GM19468 (cell line): Measurements from ENCODE around the gene TMTC1.
"Not testable (repeated sequence)": the region's sequence is repeated elsewhere in the genome, so short reads cannot be mapped to it uniquely, and the experiment has no call there.

Source experiments
- ATAC-seq: cut with Tn5 transposase; IDR thresholded peaks from one replicate; pipeline ENCODE4 v1.9.1; 2021; ENCODE audit warnings: mild to moderate bottlenecking, moderate library complexity, moderate number of reproducible peaks; ENCODE audit not compliant: unreplicated experiment; ENCODE audit errors: extremely low read depth

The TMTC1 gene

DNA sequence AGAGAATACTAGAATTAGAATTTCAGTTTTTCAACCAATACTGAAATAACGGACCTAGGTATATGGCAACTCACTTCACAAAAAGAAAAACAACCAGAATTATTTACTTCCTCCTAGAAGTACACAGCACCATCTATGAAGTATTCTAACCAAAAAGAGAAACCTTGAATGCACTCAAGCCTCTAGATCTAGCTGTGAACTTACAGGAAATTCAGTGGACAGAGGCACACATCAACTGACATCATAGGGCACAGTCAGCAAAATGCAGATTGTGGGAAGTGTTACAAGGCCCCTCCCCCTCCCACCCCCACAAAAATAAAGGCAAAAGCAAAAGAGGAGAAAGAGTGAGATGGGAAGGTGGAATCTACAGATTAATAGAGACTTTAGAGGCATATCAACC is 102.4 kb downstream of the TMTC1 start:
- ATAC-seq, result no peak

DNA sequence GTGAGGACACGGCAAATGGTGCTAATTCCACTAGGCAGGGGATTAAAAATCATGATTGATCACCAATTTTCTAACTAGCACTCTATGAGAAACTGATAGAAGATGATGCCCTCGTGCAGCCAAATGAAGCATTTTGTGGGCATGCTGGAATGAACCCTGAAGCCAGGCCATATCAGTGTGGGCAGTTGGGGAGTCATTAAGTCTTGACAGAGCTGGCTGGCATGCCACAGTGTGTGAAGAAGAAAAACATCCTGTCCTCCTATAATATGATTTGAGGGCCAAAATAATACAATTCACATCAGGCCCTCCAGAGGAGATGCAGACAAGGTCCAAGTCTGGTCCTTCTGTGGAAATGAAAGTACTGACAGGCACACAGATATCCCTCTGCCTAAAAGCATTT is 107.1 kb downstream of the TMTC1 start:
- ATAC-seq, result no peak

DNA sequence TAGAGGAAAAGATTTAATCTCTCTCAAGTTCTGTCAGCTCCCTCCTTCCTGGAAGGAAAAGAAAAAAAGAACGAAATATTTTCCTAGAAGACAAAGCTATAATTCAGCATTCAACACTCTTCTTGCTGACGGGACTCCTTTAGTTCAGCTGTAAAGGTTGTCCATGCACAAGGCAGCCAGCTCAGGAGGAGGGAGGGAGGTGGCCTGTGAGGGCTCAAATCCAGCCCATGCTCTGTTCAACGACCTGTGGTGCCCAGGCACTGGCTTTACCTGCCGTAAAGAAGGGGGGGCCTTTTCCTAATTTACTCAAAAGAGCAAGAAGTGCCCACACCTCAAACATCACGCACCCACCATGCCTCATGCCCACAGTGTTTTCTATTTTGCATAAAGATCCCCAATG is 109.3 kb downstream of the TMTC1 start:
- no peak for ATAC-seq

DNA sequence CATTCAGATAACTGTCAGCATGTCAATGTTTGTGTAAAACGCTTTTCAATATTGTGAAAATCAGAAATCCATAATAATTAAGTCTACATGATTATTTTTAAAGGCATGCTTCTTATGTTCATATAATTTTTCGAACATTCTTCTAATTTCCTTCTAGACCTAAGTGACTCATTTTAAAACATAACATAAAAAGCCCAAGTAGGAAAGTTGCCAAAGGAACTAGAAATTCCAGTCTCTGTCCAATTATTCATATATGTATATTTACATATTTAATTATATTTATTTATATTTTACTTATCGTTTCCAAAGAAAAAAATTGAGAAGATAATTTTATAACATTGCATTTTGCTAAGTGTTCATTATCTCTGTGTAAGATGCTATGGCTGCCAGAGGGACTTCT is 110.4 kb downstream of the TMTC1 start:
- no peak for ATAC-seq

DNA sequence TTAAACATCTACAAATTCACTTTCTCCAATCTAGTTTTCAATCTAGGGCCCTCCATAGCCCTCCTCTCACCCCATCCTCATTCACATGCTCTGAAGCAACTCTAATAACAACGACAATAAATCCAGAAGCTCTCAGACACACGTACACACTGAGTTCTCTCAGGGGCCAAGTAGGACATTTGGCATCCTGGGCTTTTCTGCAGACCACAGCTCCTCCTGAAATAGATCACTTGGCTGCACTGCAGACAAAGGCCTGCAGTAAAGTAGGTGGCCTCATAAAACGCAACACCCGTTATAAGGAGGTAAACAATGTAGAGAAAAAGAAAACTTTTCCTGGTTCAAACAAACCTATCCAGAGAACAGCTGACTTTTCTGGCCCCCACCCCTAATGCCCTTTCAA is 111.2 kb downstream of the TMTC1 start:
- no peak for ATAC-seq

DNA sequence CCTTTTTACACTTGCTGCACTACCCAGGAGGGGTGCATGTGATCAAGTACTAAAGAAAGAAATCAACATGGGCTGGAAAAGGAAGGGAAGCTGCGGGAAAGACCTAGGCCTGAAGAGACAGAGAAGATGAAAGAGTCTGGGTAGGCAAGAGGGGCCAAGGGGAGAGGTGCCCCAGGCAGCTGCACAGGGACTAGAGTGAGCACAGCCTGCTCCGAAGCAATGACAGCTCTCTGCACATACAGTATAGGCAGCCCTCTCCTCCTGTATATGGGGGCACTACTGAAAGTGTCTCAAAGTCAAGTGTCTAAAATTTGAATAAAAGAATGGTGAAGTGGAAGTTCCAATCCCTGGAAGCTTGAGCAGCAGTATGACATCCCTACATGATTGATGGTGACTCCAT is 112.0 kb downstream of the TMTC1 start:
- no peak for ATAC-seq

DNA sequence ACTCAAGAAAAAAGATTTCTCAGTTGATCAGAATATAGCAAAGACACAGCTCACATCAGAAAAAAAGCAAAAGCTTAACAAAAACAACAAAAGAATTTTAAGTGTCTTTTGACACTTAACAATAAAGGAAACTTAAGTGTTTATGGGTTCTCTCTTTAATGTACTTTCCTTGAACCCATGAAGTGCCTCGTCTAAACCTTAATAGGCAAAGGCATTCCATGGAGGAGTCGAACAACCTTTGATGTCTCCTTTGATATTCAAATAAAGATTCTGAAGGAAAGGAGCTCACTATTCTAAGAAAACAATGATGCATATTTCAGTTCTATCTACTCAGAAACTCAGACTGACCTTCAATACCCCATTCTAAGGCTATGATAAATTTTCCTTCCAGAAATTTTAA is 116.7 kb downstream of the TMTC1 start:
- no peak for ATAC-seq

DNA sequence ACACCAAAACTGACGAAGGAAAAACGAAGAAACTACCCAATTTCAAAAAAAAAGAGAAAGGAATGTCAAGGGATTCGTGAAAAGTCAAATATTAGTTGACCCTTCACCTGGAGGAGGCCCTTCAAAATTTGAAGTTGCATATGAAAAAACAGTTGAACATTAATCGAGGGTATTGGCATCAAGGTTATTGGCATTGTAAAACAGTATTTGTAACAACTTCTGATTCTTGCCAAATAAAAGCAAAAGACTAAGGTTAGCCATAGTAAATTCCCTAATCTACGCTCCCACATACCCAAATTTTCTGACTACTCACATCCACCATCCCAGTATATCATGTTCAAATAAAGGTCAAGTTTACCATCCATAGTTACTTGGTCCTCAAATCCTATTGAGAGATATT is 118.6 kb downstream of the TMTC1 start:
- ATAC-seq, result no peak

DNA sequence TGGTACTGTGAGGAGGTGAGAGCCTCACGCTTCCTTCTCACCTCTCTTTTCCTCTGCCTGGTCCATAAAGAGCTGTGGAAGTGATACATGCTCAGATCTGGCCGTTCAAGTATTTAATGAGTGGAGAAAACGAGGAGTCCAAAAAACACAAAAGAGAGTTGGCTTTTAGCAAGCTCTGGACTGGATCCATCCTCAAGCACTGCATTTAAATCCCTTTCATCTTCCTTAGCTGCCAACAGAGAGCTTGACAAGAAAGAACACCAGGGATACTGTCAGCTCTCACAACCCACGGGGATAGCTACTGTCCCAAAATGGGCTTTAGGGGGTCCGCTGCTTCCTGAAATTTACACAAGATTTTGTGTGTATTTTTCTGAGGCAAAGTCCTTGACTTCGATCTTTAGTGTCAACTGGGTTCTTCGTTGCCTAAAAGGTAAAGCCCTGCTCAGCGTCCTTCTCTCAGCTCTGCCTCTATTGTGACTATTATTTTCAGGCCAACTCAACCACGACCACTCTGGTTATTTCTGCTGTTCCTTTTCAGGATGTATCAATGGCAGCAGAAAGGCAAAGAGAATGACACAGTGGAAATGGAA is 120.9 kb downstream of the TMTC1 start:
- no peak for ATAC-seq

DNA sequence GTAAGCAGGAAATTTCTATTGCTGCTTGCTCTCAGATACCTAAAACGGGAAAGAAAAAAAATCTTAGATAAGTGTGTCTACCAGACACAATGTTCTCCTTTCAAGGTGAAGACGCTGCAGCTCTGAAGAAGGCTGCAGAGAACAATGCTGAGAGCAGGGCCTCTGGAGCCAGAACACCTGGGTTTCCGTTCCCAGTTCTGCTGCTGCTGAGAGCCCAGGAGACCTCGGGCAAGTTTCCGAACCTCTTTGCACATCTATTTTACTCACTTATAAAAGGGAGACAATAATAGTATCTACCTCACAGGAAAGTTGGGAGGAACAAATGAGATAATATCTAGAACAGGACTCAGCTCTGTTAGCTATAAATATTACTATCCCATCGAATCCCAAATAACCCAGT is 122.9 kb downstream of the TMTC1 start:
- no peak for ATAC-seq

DNA sequence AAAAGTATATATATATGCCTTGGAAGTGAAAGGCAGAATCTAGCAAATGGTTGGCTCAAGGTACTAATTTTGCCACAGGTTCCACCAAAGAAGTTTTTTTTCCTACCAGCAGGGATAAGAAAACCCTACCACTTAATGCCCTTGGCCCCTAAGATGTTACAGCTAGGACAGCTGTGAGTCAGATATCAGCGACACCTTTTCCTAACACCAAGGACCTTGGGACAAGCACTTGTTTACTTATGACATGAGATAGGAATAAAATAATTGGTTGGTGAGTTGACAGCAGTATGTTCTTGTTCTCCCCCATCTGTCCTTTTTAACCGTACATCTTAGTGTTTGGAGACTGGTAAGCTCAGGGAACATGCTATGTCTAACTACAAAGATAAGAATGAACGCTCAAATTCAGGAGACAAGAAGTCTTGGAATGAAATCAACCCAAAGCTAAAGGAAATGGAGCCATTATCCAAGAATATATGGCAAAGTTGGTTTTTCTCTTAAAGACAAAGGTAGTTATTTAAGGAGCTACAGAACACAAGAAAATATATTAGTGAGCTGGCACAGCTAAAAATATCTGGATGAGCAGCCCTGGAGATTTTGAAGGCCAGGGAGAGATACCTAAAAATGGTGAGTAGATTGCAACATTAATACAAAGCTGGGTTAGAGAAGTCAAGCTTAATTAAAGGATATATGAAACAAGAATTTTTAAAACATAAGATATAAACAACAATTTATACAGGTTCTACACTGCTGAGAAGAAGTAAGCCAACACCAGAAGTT is 126.8 kb downstream of the TMTC1 start:
- no peak for ATAC-seq

DNA sequence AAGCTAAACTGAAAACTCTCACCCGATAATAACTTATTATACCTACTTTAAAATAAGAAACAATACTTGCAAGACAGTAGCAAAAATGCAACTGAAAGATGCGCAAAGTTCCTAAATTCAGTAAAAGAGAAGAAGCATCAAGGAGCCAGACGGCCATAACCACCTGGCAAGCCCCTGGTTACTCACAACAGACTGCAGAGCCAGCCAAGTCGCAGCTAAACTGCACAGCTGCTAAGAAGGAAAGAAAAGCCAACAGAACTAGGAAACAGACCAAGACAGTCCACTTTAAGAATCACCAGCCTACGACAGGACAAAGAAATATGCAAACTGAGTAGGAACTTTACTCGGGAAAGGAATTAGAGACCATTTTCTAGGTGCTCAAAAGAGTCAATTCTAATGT is 127.9 kb downstream of the TMTC1 start:
- no peak for ATAC-seq

DNA sequence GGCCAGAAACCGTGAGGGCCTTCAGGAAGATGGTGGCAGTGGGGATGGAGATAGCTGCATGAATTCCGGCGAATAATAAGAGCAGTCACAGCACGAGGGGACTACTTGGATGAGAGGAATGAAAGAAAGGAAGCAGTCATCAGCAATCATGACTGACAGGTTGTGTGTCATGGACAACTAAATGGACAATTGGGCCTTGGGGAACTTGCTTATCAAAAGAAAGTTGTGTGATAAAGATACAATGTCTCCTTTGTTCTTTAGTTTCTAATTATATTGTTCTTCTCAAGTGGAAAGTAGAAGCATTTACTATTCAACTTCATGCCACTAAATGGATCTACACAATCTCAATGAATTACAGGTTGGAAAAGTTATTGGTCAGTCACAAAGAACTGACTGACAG is 130.5 kb downstream of the TMTC1 start:
- no peak for ATAC-seq

DNA sequence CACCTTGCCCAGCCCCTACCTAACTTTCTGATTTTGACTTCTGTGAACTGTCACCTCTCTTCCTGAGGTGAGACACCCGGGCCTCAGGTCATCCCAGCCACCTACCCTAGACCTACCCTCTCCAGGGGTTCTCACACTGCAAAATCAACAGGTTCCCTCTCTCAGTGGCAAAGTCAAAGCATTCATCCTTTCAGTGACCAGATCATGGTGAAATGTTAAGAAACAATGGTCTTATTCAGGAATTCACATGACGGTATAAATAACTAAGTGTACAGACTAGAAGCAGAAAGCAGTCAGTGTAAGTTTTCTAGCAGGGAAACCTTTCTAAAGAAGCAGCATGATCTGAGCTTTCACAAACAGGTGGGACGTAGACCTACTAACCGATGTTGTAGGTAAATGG is 133.4 kb downstream of the TMTC1 start:
- ATAC-seq, result no peak

DNA sequence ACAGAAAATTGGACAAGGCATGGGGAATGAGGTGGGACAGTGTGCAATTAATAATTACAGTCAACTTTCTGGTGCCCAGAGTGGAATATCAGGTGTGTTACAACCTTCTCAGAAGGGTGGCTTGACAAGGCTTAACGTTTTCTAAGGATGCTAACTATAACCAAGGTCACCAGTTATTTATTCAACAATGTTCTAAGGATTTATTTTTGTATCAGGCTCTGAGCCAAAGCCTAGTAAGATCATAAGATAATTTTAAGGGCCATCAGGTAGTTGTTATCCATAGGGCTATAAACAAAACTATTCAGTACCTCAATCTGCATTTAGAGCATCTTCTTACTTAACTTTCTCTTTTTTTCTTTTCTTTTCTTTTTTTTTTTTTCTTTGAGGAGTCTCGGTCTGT is 134.0 kb downstream of the TMTC1 start:
- no peak for ATAC-seq

DNA sequence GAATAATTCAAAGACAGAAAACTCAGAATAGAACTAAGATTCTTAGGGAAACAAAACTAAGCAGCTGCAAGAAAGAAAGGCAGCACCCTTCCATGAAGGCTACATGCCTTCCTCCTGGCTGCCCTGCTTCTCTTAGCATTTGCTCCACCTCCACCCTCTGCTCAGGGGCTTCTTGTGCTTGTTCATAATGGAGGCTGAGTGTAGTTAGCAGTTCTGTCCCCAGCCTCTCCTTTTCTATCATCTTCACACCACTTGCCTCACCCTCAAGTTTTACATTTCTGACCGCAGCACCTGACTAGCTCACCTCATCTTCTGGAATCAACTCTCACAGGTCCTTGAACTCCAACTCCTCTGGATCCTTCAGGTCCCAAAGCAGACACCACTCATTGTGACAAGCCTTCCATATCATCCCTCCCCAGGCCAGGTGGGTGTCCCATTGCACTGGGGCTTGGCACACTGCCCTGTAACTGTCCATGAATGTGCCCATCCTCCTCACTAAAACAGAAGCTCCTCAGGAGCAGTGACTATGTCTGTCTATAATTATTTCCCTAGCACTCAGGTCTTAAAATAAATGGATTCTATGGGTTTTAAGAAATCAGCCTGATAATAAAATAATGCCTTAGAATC is 139.1 kb downstream of the TMTC1 start:
- no peak for ATAC-seq

DNA sequence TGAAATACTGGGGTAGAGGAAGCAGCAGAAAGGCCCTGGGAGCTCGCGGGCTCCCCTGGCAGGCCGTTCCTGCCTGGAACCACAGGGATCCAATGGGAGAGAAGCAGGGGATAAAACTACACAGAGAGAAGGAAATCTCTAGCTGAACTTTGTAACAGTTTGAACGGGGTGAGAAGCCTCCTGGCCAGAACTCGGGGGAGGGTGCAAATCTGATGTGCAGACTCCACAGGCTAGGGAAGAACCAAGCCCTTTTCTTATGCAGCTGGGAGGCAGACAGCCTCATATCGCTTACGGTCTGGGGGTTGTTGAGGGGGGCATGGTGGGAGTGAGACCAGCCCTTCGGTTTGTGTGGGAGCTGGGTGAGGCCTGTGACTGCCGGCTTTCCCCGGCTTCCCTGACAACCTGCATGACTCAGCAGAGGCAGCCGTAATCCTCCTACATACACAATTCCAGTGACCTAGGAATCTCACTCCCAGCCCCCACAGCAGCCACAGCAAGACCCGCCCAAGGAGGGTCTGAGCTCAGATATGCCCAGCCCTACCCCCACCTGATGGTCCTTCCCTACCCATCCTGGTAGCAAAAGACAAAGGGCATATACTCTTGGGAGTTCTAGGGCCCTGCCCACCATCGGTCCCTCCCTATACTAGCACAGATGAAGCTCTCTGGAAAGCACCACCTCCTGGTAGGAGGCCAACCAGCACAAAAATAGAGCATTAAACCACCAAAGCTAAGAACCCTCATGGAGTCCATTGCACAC is 143.0 kb downstream of the TMTC1 start:
- ATAC-seq, result no peak

DNA sequence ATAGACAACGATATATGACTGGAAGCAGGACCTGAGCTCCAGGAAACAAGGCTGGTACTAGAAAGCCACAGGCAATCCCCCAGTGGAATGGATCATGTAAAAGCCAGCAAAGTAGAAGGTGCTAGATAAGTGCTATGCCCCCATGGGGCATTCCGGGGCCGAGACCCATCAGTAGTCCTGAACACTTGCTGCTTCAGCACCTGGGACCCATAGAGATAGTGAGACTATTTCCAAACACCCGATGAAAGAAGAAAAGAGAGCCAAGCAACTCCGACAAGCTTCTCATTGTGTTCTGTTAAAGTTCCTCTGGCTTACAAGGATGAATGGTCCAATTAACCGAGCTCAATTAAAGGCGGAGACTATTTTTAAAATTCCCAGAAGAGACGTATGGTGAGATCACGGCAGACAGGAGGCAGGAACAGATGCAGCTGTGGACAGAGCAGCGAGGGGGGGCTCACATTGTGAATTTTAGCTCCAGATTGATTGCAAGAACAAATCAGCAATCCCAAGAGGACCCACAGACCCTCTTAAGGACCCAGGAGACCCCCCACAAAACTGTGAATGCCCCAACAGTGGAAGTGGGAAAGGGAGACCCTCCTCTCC is 143.7 kb downstream of the TMTC1 start:
- no peak for ATAC-seq

DNA sequence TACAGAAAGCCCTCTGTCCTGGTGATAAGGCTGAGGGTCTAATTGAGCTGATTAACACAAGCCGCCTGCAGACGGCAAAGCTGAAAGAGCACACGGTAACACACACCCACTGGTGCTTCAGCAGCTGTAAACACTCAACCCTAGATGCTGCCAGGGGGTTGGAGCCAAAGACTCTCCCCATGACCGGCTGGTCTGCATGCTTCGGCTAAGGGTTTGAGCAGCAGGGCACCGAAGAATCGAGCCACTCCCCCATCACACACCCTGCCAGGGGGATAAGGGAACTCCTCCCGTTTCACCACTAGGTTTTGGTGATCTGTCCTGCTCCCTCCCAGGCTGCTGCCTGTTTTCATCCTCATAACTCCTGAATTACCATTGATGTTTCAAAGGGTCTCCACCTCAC is 145.2 kb downstream of the TMTC1 start:
- ATAC-seq, result no peak

DNA sequence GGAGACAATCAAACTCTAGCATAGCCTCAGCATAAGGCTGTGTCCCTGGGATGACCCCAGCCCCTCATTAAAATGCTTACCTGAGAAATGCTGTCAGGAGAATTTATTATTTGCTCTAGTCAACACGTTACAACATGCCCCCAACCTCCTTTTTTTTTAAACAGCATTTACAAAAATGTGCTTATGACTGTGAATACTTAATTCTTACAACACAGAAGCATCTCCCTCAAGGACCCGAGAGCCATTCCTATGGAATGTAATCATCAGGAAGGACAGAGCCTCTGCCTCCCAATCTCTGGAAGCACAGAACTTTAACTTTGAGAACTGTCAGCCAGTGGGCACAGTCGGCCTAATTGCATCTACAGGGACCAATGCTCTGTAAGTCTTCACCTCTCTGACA is 149.7 kb downstream of the TMTC1 start:
- ATAC-seq, result no peak

DNA sequence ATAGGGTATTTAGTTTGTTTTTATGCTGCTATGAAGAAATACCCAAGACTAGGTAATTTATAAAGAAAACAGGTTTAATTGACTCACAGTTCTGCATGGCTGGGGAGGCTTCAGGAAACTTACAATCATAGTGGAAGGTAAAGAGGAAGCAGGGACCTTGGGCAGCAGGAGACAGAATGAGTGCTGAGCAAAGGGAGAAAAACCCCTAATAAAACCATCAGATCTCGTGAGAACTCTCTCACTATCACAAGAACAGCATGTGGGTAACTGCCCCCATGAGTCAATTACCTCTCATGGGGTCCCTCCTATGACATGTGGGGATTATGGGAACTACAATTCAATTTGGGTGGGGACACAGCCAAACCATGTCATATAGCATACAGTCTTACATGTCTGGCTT is 153.6 kb downstream of the TMTC1 start:
- ATAC-seq, result not testable (repeated sequence)
